Measurements from ENCODE around the gene PITPNC1.
"Not testable (repeated sequence)": the region's sequence is repeated elsewhere in the genome, so short reads cannot be mapped to it uniquely, and the experiment has no call there.

PITPNC1 gene

GRCh38 chr17:67372751-67373150 lies 4.3 kb upstream of the PITPNC1 start:
- no peak for DNase-seq

GRCh38 chr17:67374329-67375053 lies 2.6 kb upstream of the PITPNC1 start:
- peak; percentile 73 to 82 (median 76) for DNase-seq

GRCh38 chr17:67375054-67375427 lies 2.0 kb upstream of the PITPNC1 start:
- DNase-seq, result no peak

GRCh38 chr17:67375716-67376115 lies 1.4 kb upstream of the PITPNC1 start:
- no peak for DNase-seq

- no peak for DNase-seq
Observed at GRCh38 chr17:67376415-67376736, 705 bp upstream of the PITPNC1 start.

GRCh38 chr17:67377488-67378453 lies 690 bp downstream of the PITPNC1 start:
- DNase-seq, result peak; percentile 31 to 57 (median 36)

GRCh38 chr17:67378454-67379250 lies 1.6 kb downstream of the PITPNC1 start:
- peak; percentile 46 to 71 (median 59) for DNase-seq

- no peak for DNase-seq
Observed at GRCh38 chr17:67379251-67379630, 2.2 kb downstream of the PITPNC1 start.

GRCh38 chr17:67381929-67382257 lies 4.8 kb downstream of the PITPNC1 start:
- no peak for DNase-seq

- DNase-seq, result no peak
Observed at GRCh38 chr17:67385122-67385988, 8.3 kb downstream of the PITPNC1 start.

- peak; percentile 19 to 63 (median 50) for DNase-seq
Observed at GRCh38 chr17:67386965-67387551, 10.0 kb downstream of the PITPNC1 start.

- DNase-seq, result not testable (repeated sequence)
Observed at GRCh38 chr17:67388536-67388935, 11.5 kb downstream of the PITPNC1 start.

GRCh38 chr17:67388986-67389385 lies 11.9 kb downstream of the PITPNC1 start:
- no peak for DNase-seq

GRCh38 chr17:67390006-67390645 lies 13.0 kb downstream of the PITPNC1 start:
- no peak for DNase-seq

- peak; percentile 9 to 20 (median 10) for DNase-seq
Observed at GRCh38 chr17:67390646-67391361, 13.7 kb downstream of the PITPNC1 start.

GRCh38 chr17:67392111-67392510 lies 15.0 kb downstream of the PITPNC1 start:
- DNase-seq, result no peak

GRCh38 chr17:67393809-67394397 lies 16.8 kb downstream of the PITPNC1 start:
- DNase-seq, result no peak

GRCh38 chr17:67399676-67400075 lies 22.6 kb downstream of the PITPNC1 start:
- no peak for DNase-seq

GRCh38 chr17:67400193-67400592 lies 23.1 kb downstream of the PITPNC1 start:
- DNase-seq, result no peak

GRCh38 chr17:67401106-67401505 lies 24.0 kb downstream of the PITPNC1 start:
- DNase-seq, result no peak

Data from activated CD4-positive, CD25-positive, alpha-beta regulatory T cell (primary cell).